Fibroblast of skin of left biceps (primary cell): ENCODE results near the gene PRRG4.
"Not testable (repeated sequence)": the region's sequence is repeated elsewhere in the genome, so short reads cannot be mapped to it uniquely, and the experiment has no call there.

Experiments used
- DNase-seq, 2 experiments: peaks; one replicate each; pipeline ENCODE4 v3.0.0-alpha.2; 2013; ENCODE audit warnings: low read depth in 2 of 2

The PRRG4 gene

DNA sequence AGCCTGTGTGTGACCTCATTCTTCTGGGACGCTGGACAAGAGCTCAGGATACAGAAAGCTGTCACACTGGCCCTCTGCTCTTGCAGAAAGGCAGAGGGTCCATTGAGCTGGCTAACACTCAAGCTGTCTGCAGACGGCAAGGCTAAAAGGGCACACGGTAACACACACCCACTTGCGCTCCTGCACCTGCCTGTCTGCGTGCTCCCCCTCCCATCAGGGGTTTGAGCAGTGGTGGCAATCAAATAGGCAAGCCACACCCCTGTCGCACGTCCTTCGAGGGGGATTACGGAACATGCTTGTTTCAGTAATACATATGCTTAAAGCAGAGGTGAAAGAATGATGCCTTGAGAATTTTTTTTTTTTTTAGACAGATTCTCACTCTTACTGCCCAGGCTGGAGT lies 55.8 kb downstream of the PRRG4 start:
- DNase-seq: no peak

DNA sequence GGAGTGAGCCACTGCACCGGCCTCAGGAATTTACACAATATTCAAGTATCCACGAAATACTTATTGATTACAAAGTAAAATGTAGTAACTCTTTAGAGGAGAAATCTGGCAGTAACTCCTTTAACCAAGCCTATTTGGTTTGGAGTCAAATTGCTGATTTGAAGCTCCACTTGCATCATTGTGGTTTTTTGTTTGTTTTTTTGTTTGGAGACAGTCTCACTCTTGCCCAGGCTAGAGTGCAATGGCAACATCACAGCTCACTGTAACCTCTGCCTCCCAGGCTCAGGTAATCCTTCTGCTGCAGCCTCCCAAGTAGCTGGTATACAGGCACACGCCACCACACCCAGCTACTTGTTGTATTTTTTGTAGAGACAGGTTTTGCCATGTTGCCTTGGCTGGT lies 56.5 kb downstream of the PRRG4 start:
- no peak for DNase-seq

DNA sequence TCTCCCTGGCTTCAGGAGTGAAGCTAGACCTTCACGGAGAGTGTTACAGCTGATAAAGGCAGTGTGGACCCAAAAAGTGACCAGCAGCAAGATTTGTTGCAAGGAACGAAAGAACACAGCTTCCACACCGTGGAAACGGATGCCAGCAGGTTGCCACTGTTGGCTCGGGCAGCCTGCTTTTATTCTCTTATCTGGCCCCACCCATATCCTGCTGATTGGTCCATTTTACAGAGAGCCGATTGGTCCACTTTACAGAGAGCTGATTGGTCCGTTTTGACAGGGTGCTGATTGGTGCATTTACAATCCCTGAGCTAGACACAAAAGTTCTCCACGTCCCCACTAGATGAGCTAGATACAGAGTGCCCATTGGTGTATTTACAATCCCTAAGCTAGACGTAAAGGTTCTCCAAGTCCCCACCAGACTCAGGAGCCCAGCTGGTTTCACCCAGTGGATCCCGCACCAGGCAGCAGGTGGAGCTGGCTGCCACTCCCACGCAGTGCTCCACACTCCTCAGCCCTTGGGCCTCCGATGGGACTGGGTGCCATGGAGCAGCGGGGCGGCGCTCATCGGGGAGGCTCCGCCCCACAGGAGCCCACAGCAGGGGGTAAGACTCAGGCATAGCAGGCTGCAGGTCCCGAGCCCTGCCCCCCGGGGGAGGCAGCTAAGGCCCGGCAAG lies 58.1 kb downstream of the PRRG4 start:
- DNase-seq: not testable (repeated sequence)

DNA sequence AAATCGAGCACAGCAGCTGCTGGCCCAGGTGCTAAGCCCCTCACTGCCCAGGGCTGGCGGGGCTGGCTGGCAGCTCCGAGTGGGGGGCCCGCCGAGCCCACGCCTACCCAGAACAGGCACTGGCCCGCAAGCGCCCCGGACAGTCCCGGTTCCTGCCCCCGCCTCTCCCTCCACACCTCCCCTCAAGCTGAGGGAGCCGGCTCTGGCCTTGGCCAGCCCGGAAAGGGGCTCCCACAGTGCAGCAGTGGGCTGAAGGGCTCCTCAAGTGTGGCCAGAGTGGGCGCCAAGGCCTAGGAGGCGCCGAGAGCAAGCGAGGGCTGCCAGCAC lies 58.6 kb downstream of the PRRG4 start:
- DNase-seq: not testable (repeated sequence)

DNA sequence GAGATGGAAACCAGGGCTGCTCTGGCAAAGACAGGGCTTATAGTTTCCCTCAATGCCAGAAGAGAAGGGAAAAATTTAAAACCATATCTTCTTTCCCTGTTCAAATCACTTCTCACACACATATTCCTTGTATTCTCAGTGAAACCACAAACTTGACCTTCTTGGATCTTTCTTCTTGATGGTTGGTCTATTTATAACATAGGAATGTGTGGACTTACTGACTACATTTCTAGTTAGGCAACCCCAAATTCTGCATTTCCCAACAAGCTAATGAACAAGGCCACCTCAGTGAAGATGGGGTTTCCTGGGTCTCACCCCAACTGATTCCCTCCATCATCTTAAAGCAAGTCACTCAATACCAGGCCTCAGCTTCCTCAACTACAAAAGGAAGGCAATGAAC lies 59.1 kb downstream of the PRRG4 start:
- DNase-seq: no peak

DNA sequence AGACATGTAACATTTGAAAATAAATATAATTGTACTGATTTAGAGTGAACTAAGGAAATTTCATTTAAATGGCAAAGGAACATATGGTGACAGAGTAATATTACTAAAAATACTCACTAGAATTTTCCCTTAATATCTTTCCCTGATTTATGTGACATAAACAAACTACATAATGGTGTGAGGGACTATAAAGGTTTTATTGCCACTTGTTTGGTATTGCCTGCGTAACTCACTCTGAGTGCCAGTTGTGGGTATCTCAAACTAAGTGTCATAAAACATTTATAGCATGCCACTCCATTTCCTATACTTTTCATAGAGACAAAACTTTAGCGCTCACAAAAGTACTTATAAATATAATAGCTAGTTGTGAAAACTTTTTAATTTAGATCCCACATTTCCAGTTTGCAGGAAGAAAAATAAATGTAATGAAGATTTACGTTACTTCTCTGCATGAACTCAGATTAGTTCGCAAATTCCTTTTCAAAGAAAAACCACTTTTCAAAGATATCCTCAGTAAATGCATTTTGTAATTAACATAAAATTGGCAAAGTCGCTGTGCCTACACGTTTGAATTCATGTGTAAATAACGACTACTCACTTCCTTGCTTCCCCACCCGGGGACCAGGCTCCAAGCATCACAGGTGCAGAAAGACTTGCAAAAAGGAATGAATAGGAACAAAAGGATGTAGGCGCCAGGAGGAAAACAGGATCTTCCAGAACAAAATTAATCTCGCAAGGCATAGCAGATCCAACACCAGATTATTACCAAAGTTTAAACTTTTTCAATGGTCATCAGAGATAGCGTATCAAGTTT lies 61.3 kb downstream of the PRRG4 start:
- no peak for DNase-seq

DNA sequence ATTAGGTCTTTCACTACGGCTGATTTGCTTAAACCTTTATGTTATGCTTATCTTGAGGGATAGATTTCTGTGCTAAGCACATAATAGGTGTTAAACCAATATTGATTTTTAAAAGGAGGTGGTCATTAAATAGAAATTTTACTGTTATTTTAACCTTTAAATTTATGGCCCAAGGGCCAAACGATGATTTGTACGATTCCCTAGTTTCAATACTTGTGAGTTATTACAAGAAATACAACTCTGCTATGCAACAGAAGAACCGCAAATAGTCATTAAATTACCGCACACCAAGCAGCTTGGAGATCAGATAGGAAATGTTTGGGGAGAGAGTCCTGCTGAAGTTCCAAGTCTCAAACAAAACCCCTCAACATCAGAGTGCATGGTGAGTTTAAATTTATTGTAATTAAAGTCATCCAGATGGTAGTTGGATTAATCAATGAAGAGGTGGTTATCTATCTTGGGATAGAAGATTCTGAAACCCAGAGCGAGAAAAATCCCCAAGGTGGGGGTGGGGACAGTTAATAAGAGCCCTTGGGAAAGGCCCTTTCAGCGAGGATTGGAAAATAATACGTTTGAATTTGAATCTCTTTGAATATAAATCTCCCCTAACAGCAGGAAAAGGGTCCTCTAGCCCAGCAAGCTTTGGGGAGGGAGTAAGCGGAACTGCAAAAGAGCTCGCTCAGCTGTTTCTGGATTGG lies 62.1 kb downstream of the PRRG4 start:
- no peak for DNase-seq

DNA sequence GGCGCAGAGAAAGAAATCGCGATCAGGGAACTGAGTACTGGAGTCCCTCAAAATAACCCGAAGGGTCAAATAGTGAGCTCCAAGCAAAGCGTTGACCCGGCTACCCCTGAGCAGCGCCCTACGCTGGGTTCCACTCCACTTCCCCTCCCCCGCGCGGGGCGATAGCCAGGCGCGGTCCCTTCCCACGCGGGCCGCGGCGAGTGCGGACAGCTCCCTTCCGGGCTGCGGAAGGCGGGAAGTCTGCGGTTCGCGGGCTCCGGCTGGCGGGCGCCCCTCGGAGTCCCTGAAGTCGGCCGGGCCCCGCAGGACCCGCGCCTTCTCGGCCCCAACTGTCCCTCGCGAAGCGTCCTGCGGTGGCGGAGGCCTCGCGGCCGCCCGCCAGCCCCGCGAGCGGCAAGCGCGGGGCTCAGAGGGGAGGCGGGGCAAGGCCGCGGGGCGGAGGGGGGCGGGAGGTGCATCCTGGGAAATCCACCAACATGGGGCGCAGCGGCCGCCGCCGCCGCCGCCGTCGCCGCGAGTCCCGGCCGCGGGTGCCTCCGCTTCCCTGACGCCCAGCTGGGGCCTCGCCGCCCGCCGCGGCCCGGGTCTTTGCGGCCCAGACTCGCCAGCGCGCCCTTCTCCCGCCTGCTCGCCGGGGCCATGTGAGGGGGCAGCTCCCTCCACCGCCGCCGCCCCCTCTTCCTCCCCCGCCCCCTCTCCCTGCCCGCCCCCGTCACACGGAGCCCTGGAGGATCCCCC lies 62.8 kb downstream of the PRRG4 start, which contains the start of gene QSER1:
QSER1 (plus strand) TSS at position 457 of the 738 bp plus-strand sequence. CDS start 315 bp downstream, outside the sequence.
- no peak for DNase-seq

DNA sequence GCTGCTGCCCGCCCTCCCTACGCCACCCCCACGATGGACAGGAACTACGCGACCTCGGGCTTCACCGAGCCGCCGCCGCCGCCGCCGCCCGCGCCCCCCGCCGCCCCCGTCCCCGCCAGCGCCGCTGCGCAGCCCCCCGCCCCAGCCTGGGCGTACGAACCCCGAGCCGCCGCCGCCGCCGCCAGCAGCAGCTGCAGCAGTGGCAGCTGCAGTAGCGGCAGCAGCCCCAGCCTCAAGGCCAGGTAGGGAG lies 63.3 kb downstream of the PRRG4 start:
- DNase-seq: no peak

DNA sequence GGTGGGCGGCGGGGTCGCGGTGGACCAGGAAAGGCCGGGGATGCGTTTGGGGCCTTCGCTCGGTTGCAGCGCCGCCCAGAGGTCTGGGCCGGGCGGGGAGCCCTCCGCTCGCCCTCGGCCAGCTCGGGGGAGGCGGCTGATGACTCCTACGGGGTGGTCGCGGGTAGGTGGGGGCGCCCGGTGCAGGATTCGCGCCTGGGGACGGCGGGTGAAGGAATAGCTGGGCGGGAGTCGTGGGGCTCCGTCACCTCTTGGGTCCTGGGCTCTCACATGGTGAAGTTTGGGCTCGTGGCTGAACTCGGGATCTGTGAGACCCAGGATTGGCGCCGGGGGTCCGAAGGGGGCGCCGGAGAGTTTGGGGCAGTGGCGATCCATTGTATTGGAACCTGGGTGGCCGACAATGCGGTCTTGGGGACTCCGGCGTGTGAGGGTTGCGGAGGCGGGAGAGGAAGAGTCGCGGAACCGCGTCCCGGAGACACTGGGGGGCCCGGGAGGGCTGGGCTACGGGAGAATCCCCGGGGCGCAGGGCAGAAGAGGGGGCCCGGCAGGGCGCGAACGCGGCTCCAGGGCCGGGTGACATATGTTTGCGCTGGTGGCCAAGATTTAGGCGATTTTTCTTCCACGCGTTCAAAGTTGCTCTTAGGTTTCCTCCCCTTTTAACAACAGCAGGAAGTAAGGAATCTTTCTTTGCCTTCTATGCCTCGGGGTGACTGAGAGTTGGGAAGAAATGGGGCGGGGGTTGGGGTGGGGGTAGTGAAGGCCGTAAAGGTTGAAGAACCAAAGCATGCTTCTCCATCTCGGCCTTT lies 63.8 kb downstream of the PRRG4 start:
- DNase-seq: no peak

DNA sequence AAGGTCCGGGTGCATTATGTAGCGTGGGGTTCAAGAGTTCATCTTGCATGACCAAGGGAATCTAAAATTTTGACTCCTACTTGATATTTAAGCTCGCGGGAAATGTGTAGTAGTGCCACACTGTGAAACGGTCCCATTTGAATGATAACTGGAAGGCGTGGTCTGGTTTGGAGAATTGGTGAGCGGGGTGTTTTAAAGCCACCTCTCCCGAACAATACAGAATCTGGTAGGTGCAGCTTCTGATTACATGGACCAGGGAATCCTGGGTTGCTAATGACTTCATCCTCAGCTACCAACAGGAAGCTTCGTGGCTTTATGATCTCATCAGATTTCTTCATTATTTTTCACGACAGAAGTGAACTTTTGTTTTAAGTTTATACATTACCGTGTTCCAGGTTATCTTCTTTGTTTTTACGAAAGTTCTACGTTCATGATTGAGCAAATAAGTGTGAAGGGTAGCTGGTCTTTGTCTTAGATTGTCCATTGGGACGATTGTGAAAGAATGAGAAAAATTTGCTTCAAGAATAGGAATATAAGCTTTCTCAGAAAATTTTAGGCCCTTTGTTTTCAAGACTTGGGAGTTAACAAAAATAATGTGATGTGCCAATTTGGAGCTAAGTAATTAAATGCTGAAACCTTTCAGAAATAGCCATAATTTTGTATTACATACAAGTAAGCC lies 64.6 kb downstream of the PRRG4 start:
- no peak for DNase-seq

DNA sequence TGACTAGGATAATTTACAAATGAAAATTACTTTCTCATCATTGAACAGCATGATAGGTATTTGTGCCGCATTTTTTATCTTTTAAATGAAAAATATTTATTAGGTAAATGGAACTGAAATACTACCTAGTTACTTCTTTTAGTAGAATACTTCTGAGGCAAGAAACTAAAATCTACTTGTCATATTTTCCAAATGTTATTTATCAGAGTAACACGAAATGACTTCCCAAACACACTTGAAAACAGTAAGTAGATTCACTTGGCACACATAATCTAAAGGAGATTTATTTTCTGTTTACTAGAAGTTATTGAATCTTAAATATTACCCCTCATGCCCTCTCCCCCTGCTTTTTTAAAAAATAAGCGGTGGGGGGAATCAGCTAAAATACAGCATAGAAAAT lies 65.2 kb downstream of the PRRG4 start:
- no peak for DNase-seq

DNA sequence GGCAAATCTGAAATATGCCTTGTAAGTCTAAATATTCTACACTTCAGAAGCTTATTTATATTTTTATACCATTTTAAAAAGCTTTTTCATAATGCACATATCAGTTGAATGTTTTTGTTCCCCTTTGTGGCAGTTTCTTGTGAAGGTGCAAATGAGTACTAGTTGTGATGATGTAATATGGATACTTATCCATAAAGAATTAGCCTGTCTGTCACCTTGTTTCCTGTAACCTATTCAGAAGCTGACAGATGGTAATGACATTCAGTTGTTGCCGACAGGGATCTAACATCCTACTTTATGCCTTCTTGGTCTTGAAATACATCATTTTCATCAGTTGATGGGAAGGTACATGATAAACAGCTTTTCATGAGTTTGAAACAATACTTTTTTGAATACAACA lies 65.7 kb downstream of the PRRG4 start:
- DNase-seq: no peak

DNA sequence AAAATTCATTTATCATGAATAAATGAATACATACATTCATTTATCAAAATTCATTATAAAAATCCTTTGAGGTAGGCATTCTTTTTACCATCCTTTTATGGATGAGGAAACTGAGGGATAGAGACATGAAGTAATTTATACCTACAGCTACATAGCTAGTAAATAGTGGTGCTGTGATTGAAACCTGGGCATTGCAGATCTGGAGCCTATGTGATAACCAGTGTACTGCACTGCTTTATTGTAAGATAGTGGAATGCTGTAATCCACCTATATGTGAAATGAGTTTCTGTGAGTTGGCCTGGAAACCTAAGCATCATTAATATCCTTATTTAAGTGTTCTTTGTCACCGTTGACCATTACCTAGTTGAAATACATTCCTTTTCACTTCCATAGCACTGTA lies 67.4 kb downstream of the PRRG4 start:
- no peak for DNase-seq

DNA sequence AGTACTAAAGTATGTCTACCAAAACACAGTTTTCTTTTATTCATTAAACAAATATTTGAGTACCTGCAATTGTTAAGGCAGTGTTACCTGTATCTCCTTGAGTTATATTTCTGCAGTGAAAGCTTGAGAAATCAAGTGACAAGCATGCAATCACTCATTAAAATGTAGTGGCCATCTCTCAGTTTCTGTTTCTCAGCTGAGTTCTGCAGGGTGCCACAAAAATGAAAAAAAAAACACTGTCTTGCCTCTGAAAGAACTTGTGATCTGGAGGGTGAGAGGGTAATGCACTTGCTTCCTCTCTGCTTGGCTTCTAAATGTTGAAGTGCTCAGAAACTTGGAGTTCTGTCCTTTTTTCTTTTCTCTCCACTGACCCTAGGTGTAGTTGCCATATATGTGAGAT lies 69.7 kb downstream of the PRRG4 start:
- DNase-seq: no peak

DNA sequence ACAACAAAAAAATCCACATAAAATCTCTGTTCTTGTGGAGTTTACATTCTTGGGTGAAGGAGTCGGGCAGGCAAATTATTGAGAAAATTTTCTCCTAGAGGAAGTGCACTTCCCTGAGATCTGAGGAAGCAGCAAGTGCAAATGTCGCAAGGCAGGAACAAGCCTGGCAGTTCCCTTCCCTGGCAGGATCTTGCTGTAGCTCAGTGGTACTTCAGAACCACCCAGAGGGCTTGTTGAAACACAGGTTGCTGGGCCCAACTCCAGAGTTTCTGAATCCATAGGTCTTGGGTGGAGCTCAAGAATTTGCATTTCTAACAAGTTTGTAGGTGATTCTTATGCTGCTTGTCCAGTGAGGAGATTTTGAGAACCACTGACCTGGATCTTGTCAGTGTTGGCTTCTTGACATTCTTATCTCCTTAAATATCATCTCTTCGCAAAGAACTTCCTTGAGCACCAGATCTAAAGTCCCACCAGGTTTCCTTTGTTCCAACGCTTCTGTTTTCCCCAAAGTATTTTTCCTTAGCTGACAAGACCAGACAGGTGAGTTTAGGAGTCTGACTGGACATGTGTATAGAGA lies 72.5 kb downstream of the PRRG4 start:
- no peak for DNase-seq

DNA sequence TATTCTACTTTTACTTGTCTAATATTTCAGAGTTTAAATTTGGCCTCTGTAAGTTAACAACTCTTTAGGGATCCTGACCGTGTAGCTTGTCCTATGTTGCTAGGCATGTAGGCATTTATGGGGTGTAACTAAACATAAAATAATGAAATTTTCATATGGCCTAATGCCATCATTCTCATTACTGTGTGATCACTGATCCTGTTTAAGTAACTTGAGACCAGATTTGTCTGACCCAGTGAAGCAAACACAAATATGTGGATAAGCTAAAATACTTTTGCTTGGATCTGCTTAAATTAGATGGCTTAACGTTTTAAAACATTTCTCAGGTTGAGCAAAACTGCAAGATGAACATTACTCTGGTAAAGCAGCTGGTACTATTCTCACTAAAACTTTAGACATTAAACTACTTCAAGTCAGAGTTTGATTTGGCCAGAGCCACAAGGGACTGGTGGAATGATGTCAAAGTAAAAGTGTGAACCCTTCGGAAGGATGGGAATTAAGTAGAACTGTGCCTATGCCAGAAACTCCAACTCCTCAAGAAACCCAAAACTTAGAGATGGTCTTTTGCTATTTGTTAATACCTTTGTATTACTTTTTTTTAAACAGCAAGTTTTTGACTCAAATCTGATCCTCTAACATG lies 75.4 kb downstream of the PRRG4 start:
- DNase-seq: no peak
